ENCODE data around the gene DDA1.
A peak's percentile ranks its signal among the peaks of the same experiment; 100 is the strongest.
"Not testable (repeated sequence)": the region's sequence is repeated elsewhere in the genome, so short reads cannot be mapped to it uniquely, and the experiment has no call there.

Gene DDA1

GRCh38 chr19:17286263-17286662 lies 23.1 kb upstream of the DDA1 start:
- no peak for DNase-seq (ENCODE audit: low read depth, low spot score)
- H3K27ac ChIP-seq: no peak overlapping the region

- no peak for DNase-seq (ENCODE audit: low read depth, low spot score)
- no peak overlapping the region for H3K27ac ChIP-seq
Measured at GRCh38 chr19:17286752-17287151, 22.6 kb upstream of the DDA1 start.

GRCh38 chr19:17289489-17289888 lies 19.9 kb upstream of the DDA1 start:
- no peak for DNase-seq (ENCODE audit: low read depth, low spot score)
- H3K27ac ChIP-seq: no peak overlapping the region

GRCh38 chr19:17292301-17293074 lies 16.9 kb upstream of the DDA1 start:
- no peak for DNase-seq (ENCODE audit: low read depth, low spot score)
- peak overlapping the region; percentile 41 for H3K27ac ChIP-seq

- DNase-seq (ENCODE audit: low read depth, low spot score): no peak
- H3K27ac ChIP-seq: no peak overlapping the region
Measured at GRCh38 chr19:17293605-17294004, 15.8 kb upstream of the DDA1 start.

GRCh38 chr19:17294051-17294891 lies 15.1 kb upstream of the DDA1 start:
- H3K27ac ChIP-seq: no peak overlapping the region
- no peak for DNase-seq (ENCODE audit: low read depth, low spot score)

GRCh38 chr19:17295551-17295950 lies 13.8 kb upstream of the DDA1 start:
- H3K27ac ChIP-seq: peak overlapping the region; percentile 74
- not testable (repeated sequence) for DNase-seq (ENCODE audit: low read depth, low spot score)

- no peak for DNase-seq (ENCODE audit: low read depth, low spot score)
- H3K27ac ChIP-seq: peak overlapping the region; percentile 74
Measured at GRCh38 chr19:17296273-17296672, 13.1 kb upstream of the DDA1 start.

- no peak for DNase-seq (ENCODE audit: low read depth, low spot score)
Measured at GRCh38 chr19:17296976-17297375, 12.4 kb upstream of the DDA1 start.

GRCh38 chr19:17300992-17301619 lies 8.3 kb upstream of the DDA1 start:
- H3K27ac ChIP-seq: no peak overlapping the region
- no peak for DNase-seq (ENCODE audit: low read depth, low spot score)

More at GRCh38 chr19:17296976-17297375, 12.4 kb upstream of the DDA1 start:
- H3K27ac ChIP-seq: peak overlapping the region; percentile 74

GRCh38 chr19:17302391-17303166 lies 6.8 kb upstream of the DDA1 start:
- peak overlapping the region; percentile 81 for H3K27ac ChIP-seq
- DNase-seq (ENCODE audit: low read depth, low spot score): no peak

GRCh38 chr19:17303167-17303939 lies 6.0 kb upstream of the DDA1 start, which contains the start of gene ABHD8:
ABHD8 (minus strand) TSS chr19:17303425; CDS start chr19:17301616, 1,809 bp downstream.
- peak within 1 kb of the TSS; percentile 81 for H3K27ac ChIP-seq
- peak; percentile 68 for DNase-seq (ENCODE audit: low read depth, low spot score)

GRCh38 chr19:17303940-17304267 lies 5.5 kb upstream of the DDA1 start:
- H3K27ac ChIP-seq: peak overlapping the region; percentile 81
- DNase-seq (ENCODE audit: low read depth, low spot score): no peak

- peak overlapping the region; percentile 81 for H3K27ac ChIP-seq
- no peak for DNase-seq (ENCODE audit: low read depth, low spot score)
Measured at GRCh38 chr19:17304386-17305215, 4.8 kb upstream of the DDA1 start.

- H3K27ac ChIP-seq: peak overlapping the region; percentile 81
- DNase-seq (ENCODE audit: low read depth, low spot score): no peak
Measured at GRCh38 chr19:17305216-17305516, 4.2 kb upstream of the DDA1 start.

- H3K27ac ChIP-seq: peak within 1 kb of the TSS; percentile 81
- peak; percentile 98 for DNase-seq (ENCODE audit: low read depth, low spot score)
Measured at GRCh38 chr19:17305517-17306284, 3.7 kb upstream of the DDA1 start, which contains the start of gene MRPL34. MRPL34 (plus strand) TSS chr19:17305872; CDS start chr19:17305893, 21 bp downstream.

- no peak for DNase-seq (ENCODE audit: low read depth, low spot score)
- H3K27ac ChIP-seq: peak overlapping the region; percentile 81
Measured at GRCh38 chr19:17306285-17306714, 3.1 kb upstream of the DDA1 start.

GRCh38 chr19:17307876-17308377 lies 1.4 kb upstream of the DDA1 start:
- no peak overlapping the region for H3K27ac ChIP-seq

More at GRCh38 chr19:17307876-17308377, 1.4 kb upstream of the DDA1 start:
- no peak for DNase-seq (ENCODE audit: low read depth, low spot score)
